GM12875 (cell line): ENCODE results near the gene TGFA.
"Not testable (repeated sequence)": the region's sequence is repeated elsewhere in the genome, so short reads cannot be mapped to it uniquely, and the experiment has no call there.

Experiments used
- H3K4me3 ChIP-seq: one replicate; pipeline ENCODE4 v1.5.1; 2011; ENCODE audit warnings: low read depth, low read length, control low read depth
- CTCF ChIP-seq: IDR thresholded peaks from 2 replicates; pipeline ENCODE4 v1.5.1; 2011; ENCODE audit warnings: low read depth, mild to moderate bottlenecking, control low read depth, inconsistent platforms, low read length, moderate library complexity, borderline replicate concordance; ENCODE audit not compliant: insufficient read depth

Gene TGFA

GRCh38 chr2:70468878-70469277 lies 84.7 kb downstream of the TGFA start:
- no peak overlapping the region for H3K4me3 ChIP-seq
- TF ChIP-seq CTCF = no peak

- no peak overlapping the region for H3K4me3 ChIP-seq
- TF ChIP-seq CTCF = no peak
Observed at GRCh38 chr2:70467831-70468779, 85.5 kb downstream of the TGFA start.

GRCh38 chr2:70467237-70467636 lies 86.4 kb downstream of the TGFA start:
- TF ChIP-seq CTCF = no peak
- H3K4me3 ChIP-seq = no peak overlapping the region

- not testable (repeated sequence) for H3K4me3 ChIP-seq
Observed at GRCh38 chr2:70466647-70467046, 87.0 kb downstream of the TGFA start.

GRCh38 chr2:70463997-70464396 lies 89.6 kb downstream of the TGFA start:
- H3K4me3 ChIP-seq = no peak overlapping the region
- TF ChIP-seq CTCF = no peak

- no peak for TF ChIP-seq CTCF
- H3K4me3 ChIP-seq = no peak overlapping the region
Observed at GRCh38 chr2:70463581-70463980, 90.0 kb downstream of the TGFA start.

GRCh38 chr2:70461981-70462876 lies 91.4 kb downstream of the TGFA start:
- TF ChIP-seq CTCF = no peak

More at GRCh38 chr2:70461981-70462876, 91.4 kb downstream of the TGFA start:
- H3K4me3 ChIP-seq = no peak overlapping the region
